Left ventricle myocardium superior (tissue), 1 donor: Measurements from ENCODE around the gene TBCK. TPM values are rescaled to one million over a fixed set of nuclear protein-coding genes. Genes with fewer than 3 reads are reported as not detected.
"Not testable (repeated sequence)": the region's sequence is repeated elsewhere in the genome, so short reads cannot be mapped to it uniquely, and the experiment has no call there.

Experiments used
- ATAC-seq: fragments of 200-7000 bp; cut with Tn5 transposase; one replicate; pipeline ENCODE4 v1.9.1; 2020; ENCODE audit warnings: mild to moderate bottlenecking, moderate library complexity
- DNase-seq: peaks from one replicate; pipeline ENCODE4 v3.0.0-alpha.2; 2020
- intact Hi-C: fragments of 100-400 bp; cut with micrococcal nuclease; formaldehyde crosslinking; loops from one replicate; pipeline ENCODE4 v1.11.0; 2022
- total RNA-seq: library from RNA; stranded (reverse); fragmentation: NEBNext Ultra II Directional; extraction: Animal tissue kit (Norgen Biotek cat#: 25700); gene quantifications from one replicate; pipeline ENCODE4 v1.2.1, GENCODE V29; 2021
- donor health status: DM: no; HTN: yes; CAD: no; lungs with severe emphysema.

TBCK gene
- total RNA-seq, 1 donor from 2014 or later = 16.5 TPM

GRCh38 chr4:106253364-106254129 lies 62.5 kb downstream of the TBCK start:
- ATAC-seq = no peak
- DNase-seq = no peak
- intact Hi-C loops = no loop called here

- no peak for ATAC-seq
- intact Hi-C loops = no loop called here
- no peak for DNase-seq
Observed at GRCh38 chr4:106247600-106247999, 68.4 kb downstream of the TBCK start.

DNA sequence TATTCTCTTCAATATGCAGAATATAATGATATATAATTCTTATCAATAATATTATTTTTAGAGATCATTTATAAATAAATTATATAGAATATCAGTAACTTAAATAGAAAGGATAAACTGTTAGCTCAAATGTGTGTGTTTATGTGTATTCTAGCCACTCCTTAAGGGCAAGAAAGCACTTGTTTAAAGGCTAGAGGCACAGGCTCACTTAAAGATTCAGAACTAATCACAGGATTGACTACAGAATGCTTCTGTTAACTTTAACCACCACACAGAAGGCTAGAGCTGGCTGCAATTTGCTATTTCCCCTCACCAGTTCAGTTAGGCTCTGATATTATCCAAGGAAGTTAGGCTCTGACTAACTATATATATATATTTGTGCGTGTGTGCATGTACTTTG lies 69.6 kb downstream of the TBCK start:
- no peak for DNase-seq
- intact Hi-C loops = no loop called here

DNA sequence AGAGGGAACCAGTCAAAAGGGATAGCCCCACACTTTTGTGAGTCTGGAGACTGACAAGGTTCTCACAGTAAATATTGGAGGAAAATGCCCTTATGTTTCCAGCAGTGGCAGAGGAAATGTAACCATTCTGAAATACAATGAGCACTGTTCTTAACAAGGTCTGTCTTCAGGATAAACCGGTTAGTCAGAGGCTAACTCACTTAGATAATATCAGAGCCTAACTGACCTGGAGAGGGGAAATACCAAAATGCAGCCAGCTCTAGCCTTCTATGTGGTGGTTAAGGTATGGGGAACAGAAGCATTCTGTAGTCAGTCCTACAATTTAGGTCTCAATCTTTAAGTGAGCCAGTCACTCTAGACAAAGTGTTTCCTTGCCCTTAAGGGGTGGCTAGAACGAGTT lies 70.8 kb downstream of the TBCK start:
- DNase-seq = no peak
- no peak for ATAC-seq
- intact Hi-C loops = no loop called here

More for the DNA sequence above, 69.6 kb downstream of the TBCK start:
- no peak for ATAC-seq

- intact Hi-C loops = no loop called here
- DNase-seq (no peak), ATAC-seq (no peak)
Observed at GRCh38 chr4:106240699-106241098, 75.3 kb downstream of the TBCK start.

GRCh38 chr4:106238820-106239420 lies 77.1 kb downstream of the TBCK start:
- ATAC-seq (no peak), DNase-seq (no peak)
- intact Hi-C loops = no loop called here

DNA sequence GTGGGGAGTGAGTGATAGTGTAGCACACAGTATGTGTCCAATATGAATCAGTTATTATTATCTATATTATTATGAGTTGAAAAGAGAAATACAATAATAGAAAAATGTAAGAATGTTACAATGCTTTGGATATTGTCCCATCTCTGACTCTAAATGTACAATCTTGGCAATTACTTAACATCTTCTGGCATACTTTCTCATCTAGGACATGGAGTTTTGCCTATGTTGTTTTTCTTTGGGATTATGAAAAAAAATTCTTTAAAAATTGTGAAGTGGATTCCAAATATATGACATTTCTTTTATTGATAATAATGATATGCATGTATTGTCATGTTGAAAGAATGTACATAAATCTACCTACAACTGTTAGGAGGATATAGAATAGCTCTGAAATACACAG lies 84.1 kb downstream of the TBCK start:
- intact Hi-C loops = no loop called here
- ATAC-seq (no peak), DNase-seq (no peak)

- ATAC-seq (no peak), DNase-seq (no peak)
- intact Hi-C loops = no loop called here
Observed at GRCh38 chr4:106222548-106222947, 93.5 kb downstream of the TBCK start.

- intact Hi-C loops, ATAC-seq, DNase-seq: not testable (repeated sequence)
Observed at GRCh38 chr4:106213291-106213690, 102.7 kb downstream of the TBCK start.

DNA sequence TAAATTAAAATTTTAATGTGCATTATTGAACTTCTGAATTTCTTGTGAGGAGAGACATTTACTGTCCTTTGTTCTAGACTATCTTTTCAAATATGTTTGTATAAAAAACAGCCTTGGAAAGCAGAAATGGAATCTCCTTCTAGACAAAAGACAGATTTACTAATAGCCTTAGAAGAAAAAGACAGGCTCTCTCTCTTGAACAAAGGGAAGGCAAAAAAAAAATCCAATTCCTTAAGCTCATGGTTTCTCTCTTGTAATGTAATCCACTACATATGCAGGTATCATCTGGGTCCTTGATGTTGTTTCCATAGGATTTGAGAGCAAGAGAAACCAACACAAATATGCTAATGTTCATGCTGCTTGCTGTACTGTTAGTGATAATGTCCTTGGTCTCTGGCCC lies 106.0 kb downstream of the TBCK start:
- ATAC-seq = no peak
- intact Hi-C loops = no loop called here

GRCh38 chr4:106208481-106209460 lies 107.2 kb downstream of the TBCK start:
- no peak for DNase-seq
- ATAC-seq = no peak
- intact Hi-C loops = no loop called here

More for the DNA sequence above, 106.0 kb downstream of the TBCK start:
- DNase-seq = no peak

- ATAC-seq (no peak), DNase-seq (no peak)
- intact Hi-C loops = no loop called here
Observed at GRCh38 chr4:106201373-106201772, 114.6 kb downstream of the TBCK start.

DNA sequence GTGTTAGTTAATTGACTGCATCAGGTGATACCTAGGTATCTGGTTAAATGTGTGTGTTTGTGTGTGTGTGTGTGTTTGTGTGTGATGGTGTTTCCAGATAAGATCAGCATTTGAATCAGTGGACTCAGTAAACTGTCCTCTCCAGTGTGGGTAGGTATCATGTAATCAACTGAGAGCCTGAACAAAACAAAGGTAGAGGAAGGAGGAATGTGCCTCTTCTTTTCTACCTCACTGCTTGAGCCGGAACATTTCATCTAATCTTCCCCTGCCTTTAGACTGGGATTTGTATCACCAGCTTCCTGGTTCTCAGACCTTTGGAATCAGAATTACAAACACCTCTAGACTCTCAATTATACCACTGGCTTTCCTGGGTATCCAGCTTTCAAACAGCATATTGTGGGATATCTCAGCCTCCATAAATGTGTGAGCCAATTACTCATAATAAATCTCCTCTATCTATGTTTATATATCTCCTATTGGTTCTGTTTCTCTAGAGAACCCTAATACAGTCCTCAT lies 120.5 kb downstream of the TBCK start:
- ATAC-seq (no peak), DNase-seq (no peak)
- intact Hi-C loops = no loop called here

GRCh38 chr4:106194801-106195200 lies 121.2 kb downstream of the TBCK start:
- ATAC-seq (no peak), DNase-seq (no peak)
- intact Hi-C loops = no loop called here

DNA sequence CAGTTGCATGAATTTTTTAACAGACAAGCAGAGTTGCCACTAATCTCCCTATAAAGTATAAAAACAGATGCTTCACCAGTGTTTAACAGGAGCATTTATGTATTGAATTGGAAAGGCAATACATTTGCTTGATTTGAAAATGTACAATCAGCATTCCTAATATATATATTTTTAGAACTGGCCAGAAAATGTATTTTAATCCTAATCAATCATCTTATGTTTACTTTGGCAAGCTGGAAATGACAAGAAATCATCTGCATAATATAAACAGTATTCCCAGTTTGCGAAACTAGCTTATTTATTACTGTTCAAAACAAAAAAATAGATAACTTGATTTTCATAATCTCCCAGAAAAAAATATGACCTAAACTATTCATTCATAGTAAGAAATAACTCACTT lies 123.9 kb downstream of the TBCK start:
- ATAC-seq (no peak), DNase-seq (no peak)
- intact Hi-C loops = no loop called here

- DNase-seq = no peak
- no peak for ATAC-seq
- intact Hi-C loops = no loop called here
Observed at GRCh38 chr4:106186201-106186600, 129.8 kb downstream of the TBCK start.

GRCh38 chr4:106183551-106183950 lies 132.5 kb downstream of the TBCK start:
- ATAC-seq (no peak), DNase-seq (no peak)
- intact Hi-C loops = no loop called here

GRCh38 chr4:106172861-106173260 lies 143.1 kb downstream of the TBCK start:
- DNase-seq = no peak
- intact Hi-C loops = no loop called here
- ATAC-seq = no peak

DNA sequence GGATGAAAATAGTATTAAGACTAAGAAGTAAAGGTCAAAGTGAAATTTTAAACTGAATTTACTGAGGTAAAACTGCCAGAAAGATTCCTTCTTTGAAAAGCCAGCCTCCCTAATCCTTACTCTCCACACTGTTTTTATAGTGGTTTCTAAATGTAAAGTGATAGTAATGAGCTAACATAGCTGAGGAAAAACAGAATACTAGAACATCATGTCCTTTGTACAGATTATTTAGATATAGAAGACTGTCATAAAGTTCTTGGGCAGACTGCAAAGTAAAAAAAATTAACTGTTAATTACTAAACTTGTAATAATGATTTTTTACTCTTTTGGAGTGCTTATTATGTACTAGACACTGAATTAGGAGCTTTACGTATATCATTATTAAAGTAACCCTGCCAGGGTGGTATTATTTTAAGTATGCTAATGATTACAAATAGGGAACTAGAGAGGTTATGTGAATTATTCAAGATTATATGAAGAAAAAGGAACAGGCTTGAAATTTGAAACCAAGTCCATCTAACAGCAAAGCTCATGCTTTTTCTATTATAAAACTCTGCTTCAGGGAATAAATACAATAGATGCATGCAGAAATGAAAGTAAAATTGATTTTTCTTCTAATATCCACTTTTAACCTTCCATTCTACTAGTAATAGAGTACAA lies 150.5 kb downstream of the TBCK start:
- ATAC-seq = no peak
- intact Hi-C loops = no loop called here
- no peak for DNase-seq
